ENCODE data around the gene AGAP3. TPM values are rescaled to one million over a fixed set of nuclear protein-coding genes. Genes with fewer than 3 reads are reported as not detected.
A peak's percentile ranks its signal among the peaks of the same experiment; 100 is the strongest.

Gene AGAP3
- polyA plus RNA-seq, 3 donors, result 6.4 to 133 (median 6.8) TPM

- Mint-ChIP-seq H3K27me3 (ENCODE audit: low read depth in 3 of 3) (peaks cover 2 to 9% (median 3%) of the 10 kb centered on the region in 3 donors), H3K27ac (peak overlapping the region in 1 of 7 donors; percentile 66), H3K36me3 (peaks cover 44 to 52% of the 10 kb centered on the region in 2 donors), H3K9me3 (no peaks in the 10 kb centered on the region), H3K4me1 (no peaks in the 10 kb centered on the region), H3K4me3 (no peak overlapping the region)
- intact Hi-C loops (cut with micrococcal nuclease), result no loop called here
- Histone ChIP-seq H4K20me1 (ENCODE audit: insufficient read depth, low read length) (no peaks in the 10 kb centered on the region), H3K9ac (ENCODE audit: insufficient read depth, low read length, poor library complexity, severe bottlenecking) (no peak overlapping the region), H3K27ac (ENCODE audit: low read depth in 1 of 2, low read length in 2 of 2) (no peak overlapping the region), H3K4me1 (ENCODE audit: control insufficient read depth in 1 of 2, insufficient read depth in 2 of 2, low read length in 2 of 2) (no peaks in the 10 kb centered on the region), H3K36me3 (replicated peaks in 1 of 2; ENCODE audit: control insufficient read depth in 1 of 2, insufficient read depth in 2 of 2, low read length in 2 of 2) (peaks cover 44 to 54% of the 10 kb centered on the region in 2 donors), H3K4me3 (replicated peaks in 1 of 3; ENCODE audit: low read depth in 2 of 3, low read length in 3 of 3) (no peak overlapping the region), H3K9me3 (replicated peaks in 1 of 2; ENCODE audit: control insufficient read depth in 1 of 2, insufficient read depth in 1 of 2, low read length in 2 of 2) (no peaks in the 10 kb centered on the region), H2AFZ (ENCODE audit: insufficient read depth, low read depth, low read length, poor library complexity, severe bottlenecking) (no peak overlapping the region), H3K79me2 (ENCODE audit: insufficient read depth, low read length) (no peaks in the 10 kb centered on the region), H3K4me2 (replicated peaks; ENCODE audit: extremely low read depth, low read length, poor library complexity, severe bottlenecking) (no peak overlapping the region), H3K27me3 (ENCODE audit: control insufficient read depth in 2 of 2, insufficient read depth in 2 of 2, low read length in 2 of 2) (no peaks in the 10 kb centered on the region)
- no peak for DNase-seq
- WGBS (ENCODE audit: insufficient coverage), result 83% methylated on average over 25 of the region's 25 CpGs
- no peak for TF ChIP-seq CTCF (IDR thresholded peaks at IDR 0.05)
Observed at GRCh38 chr7:151143261-151144015, 57.2 kb downstream of the AGAP3 start.

GRCh38 chr7:151144387-151144786 lies 58.1 kb downstream of the AGAP3 start:
- Mint-ChIP-seq H3K27ac (no peak overlapping the region), H3K36me3 (peaks cover 41 to 49% of the 10 kb centered on the region in 2 donors), H3K9me3 (no peaks in the 10 kb centered on the region), H3K4me1 (no peaks in the 10 kb centered on the region), H3K27me3 (ENCODE audit: low read depth in 3 of 3) (peaks cover 8 to 14% (median 8%) of the 10 kb centered on the region in 3 donors), H3K4me3 (no peak overlapping the region)
- H3K9me3 ChIP-seq (replicated peaks in 1 of 2; ENCODE audit: control insufficient read depth in 1 of 2, insufficient read depth in 1 of 2, low read length in 2 of 2), result no peaks in the 10 kb centered on the region
- H3K27ac ChIP-seq (ENCODE audit: low read depth in 1 of 2, low read length in 2 of 2), result no peak overlapping the region
- H3K27me3 ChIP-seq (ENCODE audit: control insufficient read depth in 2 of 2, insufficient read depth in 2 of 2, low read length in 2 of 2), result peaks cover 0 to 3% of the 10 kb centered on the region in 2 donors
- H3K4me1 ChIP-seq (ENCODE audit: control insufficient read depth in 1 of 2, insufficient read depth in 2 of 2, low read length in 2 of 2), result no peaks in the 10 kb centered on the region
- H2AFZ ChIP-seq (ENCODE audit: insufficient read depth, low read depth, low read length, poor library complexity, severe bottlenecking), result no peak overlapping the region
- no peak overlapping the region for H3K9ac ChIP-seq (ENCODE audit: insufficient read depth, low read length, poor library complexity, severe bottlenecking)
- H3K4me3 ChIP-seq (replicated peaks in 1 of 3; ENCODE audit: low read depth in 2 of 3, low read length in 3 of 3), result no peak overlapping the region
- intact Hi-C loops (cut with micrococcal nuclease), result no loop called here
- H3K79me2 ChIP-seq (ENCODE audit: insufficient read depth, low read length), result no peaks in the 10 kb centered on the region
- no peak overlapping the region for H3K4me2 ChIP-seq (replicated peaks; ENCODE audit: extremely low read depth, low read length, poor library complexity, severe bottlenecking)
- no peak for DNase-seq
- no peaks in the 10 kb centered on the region for H4K20me1 ChIP-seq (ENCODE audit: insufficient read depth, low read length)
- peaks cover 44 to 54% of the 10 kb centered on the region in 2 donors for H3K36me3 ChIP-seq (replicated peaks in 1 of 2; ENCODE audit: control insufficient read depth in 1 of 2, insufficient read depth in 2 of 2, low read length in 2 of 2)
- 97% methylated on average over 3 of the region's 7 CpGs for WGBS (ENCODE audit: insufficient coverage)
- TF ChIP-seq CTCF (IDR thresholded peaks at IDR 0.05), result no peak

Data from CD14-positive monocyte (primary cell).